Measurements from ENCODE around the gene FNDC3A. TPM values are rescaled to one million over a fixed set of nuclear protein-coding genes. Genes with fewer than 3 reads are reported as not detected.

Gene FNDC3A
- total and polyA plus RNA-seq, 9 of the 15 experiments (the other 6 are each of a cell fraction or from before 2014, with no cell fraction given), result 4.1 to 22.0 (median 13.5) TPM

- ATAC-seq (no peak), FAIRE-seq (no peak), DNase-seq (ENCODE audit: extremely low read depth in 1 of 4, low spot score in 3 of 4) (no peak)
- H3K27ac ChIP-seq (ENCODE audit: extremely low read depth, low read depth, low read length), result no peak overlapping the region
- no peak overlapping the region for H3K4me2 ChIP-seq (ENCODE audit: insufficient read depth, low read length)
- H3K27me3 ChIP-seq (ENCODE audit: control insufficient read depth in 2 of 2, insufficient read depth in 2 of 2, low read length in 2 of 2), result no peaks in the 10 kb centered on the region
- CTCF ChIA-PET (ENCODE audit: low intra/inter-chr PET ratio), result no interaction called here
- no peaks in the 10 kb centered on the region for H3K4me1 ChIP-seq (replicated peaks in 1 of 2; ENCODE audit: control insufficient read depth in 2 of 2, insufficient read depth in 2 of 2, low read length in 2 of 2)
- POLR2A ChIA-PET, result no interaction called here
- no peaks in the 10 kb centered on the region for H3K9me1 ChIP-seq (ENCODE audit: control insufficient read depth, insufficient read depth, low read length)
- no peaks in the 10 kb centered on the region for H4K20me1 ChIP-seq (replicated peaks; ENCODE audit: control insufficient read depth, insufficient read depth, low read length)
- intact Hi-C loops (cut with micrococcal nuclease) (no loop called here), in situ Hi-C loops (cut with MboI) (no loop called here)
- TF ChIP-seq BACH1 (tag; IDR thresholded peaks at IDR 0.05) (no peak), ARID3A (IDR thresholded peaks at IDR 0.05; ENCODE audit: borderline replicate concordance, low read depth, low read length) (no peak), BMI1 (IDR thresholded peaks at IDR 0.05; ENCODE audit: low read length) (no peak), MEIS2 (IDR thresholded peaks at IDR 0.05; ENCODE audit: partially characterized antibody) (no peak), NBN (IDR thresholded peaks at IDR 0.05; ENCODE audit: low read depth) (no peak), SIN3B (IDR thresholded peaks at IDR 0.05; ENCODE audit: low read depth) (no peak), RBM25 (IDR thresholded peaks at IDR 0.05; ENCODE audit: low read depth, low read length, severe bottlenecking) (no peak), RBFOX2 (IDR thresholded peaks at IDR 0.05; ENCODE audit: low read depth, low read length) (no peak), POLR2A (conservative IDR thresholded peaks at IDR 0.05) (no peak), CLOCK (CRISPR knock-in tag; IDR thresholded peaks at IDR 0.05; ENCODE audit: borderline replicate concordance) (no peak), ZZZ3 (IDR thresholded peaks at IDR 0.05) (no peak), ZNF316 (IDR thresholded peaks at IDR 0.05) (no peak), ILF3 (IDR thresholded peaks at IDR 0.05; ENCODE audit: borderline replicate concordance) (no peak), TEAD2 (tag; IDR thresholded peaks at IDR 0.05) (no peak), SAP30 (IDR thresholded peaks at IDR 0.05; ENCODE audit: borderline replicate concordance, insufficient read depth, low read depth, low read length, poor library complexity, severe bottlenecking) (no peak), ZNF165 (CRISPR knock-in tag; IDR thresholded peaks at IDR 0.05; ENCODE audit: borderline replicate concordance) (no peak), GTF2F1 (IDR thresholded peaks at IDR 0.05; ENCODE audit: low read depth, low read length) (no peak)
- no peaks in the 10 kb centered on the region for H3K79me2 ChIP-seq (ENCODE audit: control insufficient read depth, insufficient read depth, low read length)
- no peaks in the 10 kb centered on the region for H3K36me3 ChIP-seq (ENCODE audit: control insufficient read depth, insufficient read depth, low read length)
- WGBS (ENCODE audit: insufficient coverage, low coverage, missing lambda C conversion rate), result 29% methylated on average over 1 of the region's 1 CpG
- H2AFZ ChIP-seq (ENCODE audit: low read depth, low read length), result no peak overlapping the region
- no TSS peak for BruUV-seq (replicated peaks)
- H3K9ac ChIP-seq (ENCODE audit: insufficient read depth in 1 of 2, low read depth in 2 of 2, low read length in 2 of 2), result no peak overlapping the region
- H3K4me3 ChIP-seq, result no peak overlapping the region
- H3K9me3 ChIP-seq (replicated peaks; ENCODE audit: control insufficient read depth, insufficient read depth, low read depth, low read length), result no peaks in the 10 kb centered on the region
These were observed 30.1 kb upstream of the FNDC3A start for GRCh38 chr13:48945626-48946025.
